HG03196 (cell line): ENCODE data around the gene APEX2.
"Not testable (repeated sequence)": the region's sequence is repeated elsewhere in the genome, so short reads cannot be mapped to it uniquely, and the experiment has no call there.

Source experiments
- ATAC-seq: cut with Tn5 transposase; IDR thresholded peaks from one replicate; pipeline ENCODE4 v1.9.1; 2021; ENCODE audit not compliant: unreplicated experiment

APEX2 gene

GRCh38 chrX:55008571-55009358 lies 8.6 kb downstream of the APEX2 start:
- no peak for ATAC-seq

GRCh38 chrX:55011294-55011693 lies 11.1 kb downstream of the APEX2 start:
- ATAC-seq: no peak

GRCh38 chrX:55014897-55015299 lies 14.7 kb downstream of the APEX2 start:
- ATAC-seq: no peak

GRCh38 chrX:55026143-55026542 lies 26.0 kb downstream of the APEX2 start:
- ATAC-seq: no peak

- ATAC-seq: no peak
Measured at GRCh38 chrX:55026840-55027239, 26.7 kb downstream of the APEX2 start.

- ATAC-seq: no peak
Measured at GRCh38 chrX:55028040-55028439, 27.9 kb downstream of the APEX2 start.

GRCh38 chrX:55028611-55029010 lies 28.4 kb downstream of the APEX2 start:
- ATAC-seq: no peak

GRCh38 chrX:55029291-55029690 lies 29.1 kb downstream of the APEX2 start:
- no peak for ATAC-seq

GRCh38 chrX:55030271-55031205 lies 30.4 kb downstream of the APEX2 start, which contains the start of gene ALAS2:
TSS of gene ALAS2 (minus strand) at chrX:55030977. CDS start at chrX:55026000, 4,977 bp downstream.
- ATAC-seq: no peak

GRCh38 chrX:55033429-55033828 lies 33.3 kb downstream of the APEX2 start:
- ATAC-seq: no peak

- ATAC-seq: no peak
Measured at GRCh38 chrX:55039471-55039870, 39.3 kb downstream of the APEX2 start.

- ATAC-seq: no peak
Measured at GRCh38 chrX:55041514-55041913, 41.4 kb downstream of the APEX2 start.

- ATAC-seq: not testable (repeated sequence)
Measured at GRCh38 chrX:55050599-55050998, 50.4 kb downstream of the APEX2 start.

GRCh38 chrX:55056820-55057674 lies 56.9 kb downstream of the APEX2 start:
- ATAC-seq: no peak

GRCh38 chrX:55057675-55058249 lies 57.6 kb downstream of the APEX2 start:
- no peak for ATAC-seq
